ENCODE results near the gene TLCD2. TPM values are rescaled to one million over a fixed set of nuclear protein-coding genes. Genes with fewer than 3 reads are reported as not detected.
A peak's percentile ranks its signal among the peaks of the same experiment; 100 is the strongest.

TLCD2 gene
- total RNA-seq, 1 experiment from 2014 or later = 6.7 TPM

DNA sequence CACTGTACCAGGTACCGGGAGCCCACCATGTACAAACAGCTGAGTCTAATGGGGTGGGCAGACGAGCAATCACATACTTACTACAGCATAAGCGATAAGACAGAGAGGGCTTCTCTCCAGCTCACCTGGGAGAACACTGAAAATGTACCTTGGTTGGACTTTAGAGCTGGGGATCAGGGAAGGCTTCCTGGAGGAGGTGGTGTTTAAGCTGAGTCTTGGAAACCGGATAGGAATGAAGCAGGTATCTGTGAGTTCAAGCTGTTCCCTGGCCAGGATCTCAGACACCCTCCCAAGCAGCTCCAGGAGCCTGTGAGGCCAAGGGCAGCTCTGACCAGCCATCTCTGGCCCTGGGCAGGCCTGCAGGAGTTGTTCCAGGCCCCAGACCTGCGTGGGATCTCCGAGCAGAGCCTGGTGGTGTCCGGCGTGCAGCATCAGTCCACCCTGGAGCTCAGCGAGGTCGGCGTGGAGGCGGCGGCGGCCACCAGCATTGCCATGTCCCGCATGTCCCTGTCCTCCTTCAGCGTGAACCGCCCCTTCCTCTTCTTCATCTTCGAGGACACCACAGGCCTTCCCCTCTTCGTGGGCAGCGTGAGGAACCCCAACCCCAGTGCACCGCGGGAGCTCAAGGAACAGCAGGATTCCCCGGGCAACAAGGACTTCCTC, 43.7 kb upstream of the TLCD2 start:
- Histone ChIP-seq H3K4me3 (no peak overlapping the region), H3K9me3 (ENCODE audit: insufficient read depth, low read depth) (no peaks in the 10 kb centered on the region), H2AFZ (no peak overlapping the region), H3K36me3 (ENCODE audit: low read depth) (no peaks in the 10 kb centered on the region), H3K4me1 (replicated peaks; ENCODE audit: insufficient read depth) (peaks cover 22% of the 10 kb centered on the region), H3F3A (ENCODE audit: insufficient read depth, low read depth) (peaks cover 14% of the 10 kb centered on the region), H3K27ac (no peak overlapping the region), H3K79me2 (ENCODE audit: low read depth) (no peaks in the 10 kb centered on the region), H4K20me1 (ENCODE audit: insufficient read depth) (no peaks in the 10 kb centered on the region), H3K27me3 (ENCODE audit: insufficient read depth, low read depth) (no peaks in the 10 kb centered on the region), H3K9me2 (ENCODE audit: insufficient read depth) (no peaks in the 10 kb centered on the region), H3K4me2 (no peak overlapping the region)
- BruUV-seq (replicated peaks) = no TSS peak
- TF ChIP-seq EZH2 (IDR thresholded peaks at IDR 0.05; ENCODE audit: low read depth) = no peak
- no peak for TF ChIP-seq CTCF (conservative IDR thresholded peaks at IDR 0.05)
- no peak for DNase-seq
- intact Hi-C loops (cut with micrococcal nuclease; ENCODE audit: unreplicated experiment) = loop anchor here (2.0 kb wide), 1 partner anchor 37 kb away; no protein-coding TSS in a partner anchor
- ChIA-PET POLR2A (ENCODE audit: unreplicated experiment) (interaction anchor here (1.7 kb wide), 1 partner anchor 37 kb away, joined by 9 read pairs; no protein-coding TSS in a partner anchor), CTCF (interaction anchor here (0.6 to 0.7 kb wide), 2 partner anchors 33 to 125 kb away, joined by 3 to 6 read pairs; partner anchors contain the start of gene SLC43A2)

- Histone ChIP-seq H3K9me3 (ENCODE audit: insufficient read depth, low read depth) (no peaks in the 10 kb centered on the region), H3F3A (ENCODE audit: insufficient read depth, low read depth) (peaks cover 19% of the 10 kb centered on the region), H4K20me1 (ENCODE audit: insufficient read depth) (no peaks in the 10 kb centered on the region), H3K27ac (peak overlapping the region; percentile 67), H3K36me3 (ENCODE audit: low read depth) (no peaks in the 10 kb centered on the region), H3K9me2 (ENCODE audit: insufficient read depth) (no peaks in the 10 kb centered on the region), H3K79me2 (ENCODE audit: low read depth) (no peaks in the 10 kb centered on the region), H3K4me2 (peak overlapping the region; percentile 85), H2AFZ (peak overlapping the region; percentile 76), H3K27me3 (ENCODE audit: insufficient read depth, low read depth) (no peaks in the 10 kb centered on the region), H3K4me3 (peak overlapping the region; percentile 60), H3K4me1 (replicated peaks; ENCODE audit: insufficient read depth) (peaks cover 28% of the 10 kb centered on the region)
- DNase-seq = peak; percentile 79 to 86
- ChIA-PET CTCF (interaction anchor here (0.5 to 1.1 kb wide), 3 partner anchors 36 to 652 kb away, joined by 3 read pairs; no protein-coding TSS in a partner anchor), POLR2A (ENCODE audit: unreplicated experiment) (interaction anchor here (0.5 to 1.7 kb wide), 7 partner anchors 17 to 641 kb away, joined by 3 to 17 read pairs (median 3); no protein-coding TSS in a partner anchor)
- TSS peak; percentile 79 for BruUV-seq (replicated peaks)
- TF ChIP-seq CTCF (conservative IDR thresholded peaks at IDR 0.05) (no peak; the same call in 1 of the 2 replicates), EZH2 (IDR thresholded peaks at IDR 0.05; ENCODE audit: low read depth) (no peak)
- intact Hi-C loops (cut with micrococcal nuclease; ENCODE audit: unreplicated experiment) = loop anchor here (2.0 kb wide), 1 partner anchor 36 kb away; no protein-coding TSS in a partner anchor
Measured at GRCh38 chr17:1752425-1753262, 42.5 kb upstream of the TLCD2 start.

GRCh38 chr17:1750628-1751027, 40.5 kb upstream of the TLCD2 start:
- Histone ChIP-seq H3K27ac (no peak overlapping the region), H3K4me1 (replicated peaks; ENCODE audit: insufficient read depth) (peaks cover 28% of the 10 kb centered on the region), H2AFZ (no peak overlapping the region), H4K20me1 (ENCODE audit: insufficient read depth) (no peaks in the 10 kb centered on the region), H3K27me3 (ENCODE audit: insufficient read depth, low read depth) (no peaks in the 10 kb centered on the region), H3K9me3 (ENCODE audit: insufficient read depth, low read depth) (no peaks in the 10 kb centered on the region), H3K9me2 (ENCODE audit: insufficient read depth) (no peaks in the 10 kb centered on the region), H3K79me2 (ENCODE audit: low read depth) (no peaks in the 10 kb centered on the region), H3K4me2 (no peak overlapping the region), H3F3A (ENCODE audit: insufficient read depth, low read depth) (peaks cover 19% of the 10 kb centered on the region), H3K4me3 (no peak overlapping the region), H3K36me3 (ENCODE audit: low read depth) (no peaks in the 10 kb centered on the region)
- no peak for TF ChIP-seq CTCF (conservative IDR thresholded peaks at IDR 0.05)
- no peak for TF ChIP-seq EZH2 (IDR thresholded peaks at IDR 0.05; ENCODE audit: low read depth)
- no TSS peak for BruUV-seq (replicated peaks)
- POLR2A ChIA-PET (ENCODE audit: unreplicated experiment) = no interaction called here
- CTCF ChIA-PET = no interaction called here
- intact Hi-C loops (cut with micrococcal nuclease; ENCODE audit: unreplicated experiment) = no loop called here
- no peak for DNase-seq

All from PC-9 (cell line).